Subcutaneous abdominal adipose tissue (tissue), 5 donors: ENCODE data around the gene RHBDD3.
A peak's percentile ranks its signal among the peaks of the same experiment; 100 is the strongest.

Source experiments
- H3K27ac ChIP-seq: one replicate; pipeline ENCODE4 v1.7.0; 2013; ENCODE audit warnings: low read depth, mild to moderate bottlenecking, inconsistent platforms, low read length, moderate library complexity
- H3K27me3 ChIP-seq, 5 donors: one replicate each; pipeline ENCODE4 v1.7.0; 2013; ENCODE audit warnings: low read length in 5 of 5, inconsistent platforms in 1 of 5; ENCODE audit not compliant: control insufficient read depth in 5 of 5, insufficient read depth in 4 of 5
- H3K36me3 ChIP-seq, 5 donors: one replicate each; pipeline ENCODE4 v1.7.0; 2013; ENCODE audit warnings: low read length in 5 of 5; ENCODE audit not compliant: control insufficient read depth in 5 of 5, insufficient read depth in 5 of 5
- H3K4me1 ChIP-seq, 5 donors: one replicate each; pipeline ENCODE4 v1.7.0; 2013; ENCODE audit warnings: low read length in 5 of 5, mild to moderate bottlenecking in 3 of 5, moderate library complexity in 1 of 5; ENCODE audit not compliant: control insufficient read depth in 5 of 5, insufficient read depth in 5 of 5
- H3K4me3 ChIP-seq, 5 donors: one replicate each; pipeline ENCODE4 v1.7.0; 2013; ENCODE audit warnings: low read length in 5 of 5, low read depth in 1 of 5
- H3K9ac ChIP-seq, 5 donors: one replicate each; pipeline ENCODE4 v1.7.0; 2013; ENCODE audit warnings: low read length in 5 of 5, mild to moderate bottlenecking in 4 of 5, moderate library complexity in 3 of 5
- H3K9me3 ChIP-seq, 5 donors: one replicate each; pipeline ENCODE4 v1.7.0; 2013; ENCODE audit warnings: low read length in 5 of 5; ENCODE audit not compliant: control insufficient read depth in 5 of 5
- donor health status: healthy.
- donor health status: healthy.
- donor health status: healthy.
- donor health status: healthy.
- donor health status: healthy.

RHBDD3 gene

GRCh38 chr22:29267858-29268510 lies at the start of gene RHBDD3, which contains the start of gene EWSR1:
Gene RHBDD3, minus strand, starts transcription at chr22:29267981. Its CDS starts 2,355 bp downstream, at chr22:29265626.
Gene EWSR1, plus strand, starts transcription at chr22:29268268. Its CDS starts 69 bp downstream, at chr22:29268337.
- peaks cover 12 to 35% (median 25%) of the 10 kb centered on the region in 5 donors for H3K36me3 ChIP-seq
- peak within 1 kb of the TSS; percentile 76 to 100 (median 99) for H3K9ac ChIP-seq
- no peaks in the 10 kb centered on the region for H3K9me3 ChIP-seq
- H3K27ac ChIP-seq: peak within 1 kb of the TSS; percentile 99
- H3K27me3 ChIP-seq: no peaks in the 10 kb centered on the region
- H3K4me3 ChIP-seq: peak within 1 kb of the TSS; percentile 71 to 97 (median 90)
- peaks cover 19 to 63% (median 58%) of the 10 kb centered on the region in 5 donors for H3K4me1 ChIP-seq

DNA sequence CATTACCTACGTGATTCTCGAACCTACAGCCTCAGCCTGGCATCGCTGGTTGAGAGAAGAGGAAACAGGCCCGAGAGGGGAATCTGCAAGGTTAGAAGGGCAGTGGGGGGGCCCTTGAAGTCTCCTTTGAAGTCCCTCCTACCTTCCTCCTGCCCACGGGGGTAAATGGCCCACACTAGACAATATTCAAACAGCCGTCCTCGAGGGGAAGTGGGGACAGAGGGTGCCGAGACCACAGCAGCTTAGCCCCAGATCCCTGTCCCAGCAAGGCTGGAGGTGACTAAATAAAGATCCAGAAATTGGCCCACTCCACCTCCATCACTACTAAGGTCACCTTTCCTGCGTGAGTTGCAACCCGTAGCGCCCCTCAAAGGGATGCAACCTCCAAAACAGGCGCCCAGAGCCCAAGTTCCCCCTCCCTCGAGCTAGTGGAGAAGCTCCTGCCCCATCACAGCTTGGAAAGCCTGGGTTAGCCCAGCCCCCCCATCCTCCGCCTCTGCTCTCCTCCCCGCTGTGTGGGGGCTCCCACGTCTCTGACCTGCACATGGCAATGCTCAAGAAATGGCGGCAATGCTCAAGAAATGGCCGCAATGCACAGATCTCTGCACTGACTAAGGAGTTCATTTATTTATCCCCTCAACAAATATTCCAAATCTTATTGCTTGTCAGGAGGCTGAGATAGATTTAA lies 48.5 kb upstream of the RHBDD3 start:
- H3K4me1 ChIP-seq: peaks cover 0 to 42% (median 28%) of the 10 kb centered on the region in 5 donors
- H3K9ac ChIP-seq: no peak overlapping the region
- peaks cover 13 to 24% (median 22%) of the 10 kb centered on the region in 5 donors for H3K27me3 ChIP-seq
- peaks cover 0 to 5% (median 0%) of the 10 kb centered on the region in 5 donors for H3K36me3 ChIP-seq
- H3K4me3 ChIP-seq: no peak overlapping the region
- no peak overlapping the region for H3K27ac ChIP-seq
- H3K9me3 ChIP-seq: no peaks in the 10 kb centered on the region

DNA sequence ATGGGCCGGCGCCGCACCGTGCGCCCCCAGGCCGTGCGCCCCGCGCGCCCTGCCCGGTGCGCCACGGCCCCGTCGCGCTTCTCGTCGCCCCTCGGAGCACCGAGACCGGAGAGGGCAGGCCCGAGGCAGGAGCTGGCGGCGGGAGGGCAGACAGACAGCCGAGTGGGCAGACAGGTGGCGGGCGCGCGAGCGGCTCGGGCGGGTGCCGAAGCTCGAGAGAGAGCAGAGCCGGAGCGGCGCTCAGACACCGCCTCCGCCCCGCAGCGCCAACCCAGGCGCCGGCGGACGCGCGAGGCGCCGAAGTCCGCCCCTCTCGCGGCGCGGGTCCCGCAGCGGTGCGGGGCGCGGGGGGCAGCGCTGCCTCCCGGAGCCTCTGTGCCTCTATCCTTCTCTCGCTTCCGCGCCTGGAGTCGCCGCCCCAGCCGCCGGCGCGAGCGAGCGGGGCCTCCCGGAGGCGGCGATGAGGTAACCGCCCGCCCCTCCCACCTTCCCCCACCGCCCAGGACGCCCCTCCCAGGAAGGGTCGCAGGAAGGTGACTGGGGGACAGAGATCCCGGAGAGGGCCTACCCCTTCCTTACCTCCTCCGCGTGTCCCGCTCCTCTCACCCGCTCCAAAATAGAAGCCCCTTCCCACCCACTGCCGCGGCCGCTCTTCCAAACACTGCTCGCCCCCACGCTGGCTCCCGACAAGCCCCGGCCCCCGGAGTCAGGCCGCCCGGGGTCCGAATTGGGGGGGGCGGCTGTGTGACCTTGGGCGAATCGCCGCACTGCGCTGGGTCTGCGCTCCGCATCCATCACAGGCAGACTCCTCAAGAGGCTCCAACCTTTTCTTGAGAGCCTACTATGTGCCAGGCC lies 47.7 kb upstream of the RHBDD3 start, which contains the start of gene RASL10A:
Gene RASL10A, minus strand, starts transcription at position 412 of the 855 bp plus-strand sequence. CDS start 451 bp downstream, outside the sequence.
- H3K4me1 ChIP-seq: peaks cover 3 to 49% (median 35%) of the 10 kb centered on the region in 5 donors
- no peaks in the 10 kb centered on the region for H3K9me3 ChIP-seq
- no peak within 1 kb of the TSS for H3K9ac ChIP-seq
- H3K27ac ChIP-seq: no peak within 1 kb of the TSS
- H3K4me3 ChIP-seq: peak within 1 kb of the TSS in 3 of 5 donors; percentile 45 to 53 (median 53)
- H3K27me3 ChIP-seq: peaks cover 13 to 27% (median 22%) of the 10 kb centered on the region in 5 donors
- peaks cover 0 to 5% (median 0%) of the 10 kb centered on the region in 5 donors for H3K36me3 ChIP-seq

DNA sequence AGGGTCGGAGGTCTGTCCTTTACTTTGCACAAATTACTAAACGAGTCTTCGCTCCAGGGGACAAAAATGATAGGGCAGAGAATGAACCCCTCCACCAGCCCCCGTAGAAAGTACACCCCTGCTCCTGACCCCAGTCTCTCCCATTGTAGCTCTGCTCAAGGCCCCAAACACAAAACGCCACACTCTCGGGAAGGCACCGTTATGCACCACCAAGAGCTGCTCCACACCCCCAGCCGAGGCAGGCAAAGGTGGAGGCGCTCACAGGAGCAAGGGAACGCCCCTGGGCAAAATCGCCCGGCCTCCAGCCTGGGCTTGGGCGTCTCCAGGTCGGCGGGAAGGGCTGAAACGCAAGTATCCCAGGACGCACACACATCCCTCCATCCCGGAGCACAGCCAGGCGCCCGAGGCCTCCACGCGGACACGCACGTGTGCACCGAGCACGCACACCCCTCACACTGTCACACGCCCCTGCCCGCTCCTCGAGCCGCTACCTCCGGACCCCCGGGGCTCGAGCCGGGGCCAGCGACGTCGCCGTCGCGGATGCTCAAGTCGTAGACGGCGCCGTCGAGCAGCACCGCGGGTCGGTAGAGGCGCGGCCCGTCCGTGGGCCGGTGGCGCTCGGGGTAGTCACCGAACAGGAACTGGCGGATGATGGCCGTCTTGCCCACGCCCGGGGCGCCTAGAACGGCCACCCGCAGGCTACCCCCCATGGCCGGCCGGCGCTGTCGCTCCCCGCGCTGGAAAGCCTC lies 46.9 kb upstream of the RHBDD3 start:
- Histone ChIP-seq H3K27ac (no peak overlapping the region), H3K4me1 (peaks cover 7 to 56% (median 41%) of the 10 kb centered on the region in 5 donors), H3K4me3 (peak overlapping the region in 3 of 5 donors; percentile 45 to 53 (median 53)), H3K9me3 (no peaks in the 10 kb centered on the region), H3K36me3 (peaks cover 0 to 5% (median 0%) of the 10 kb centered on the region in 5 donors), H3K9ac (no peak overlapping the region), H3K27me3 (peaks cover 13 to 27% (median 22%) of the 10 kb centered on the region in 5 donors)

GRCh38 chr22:29313576-29314466 lies 46.0 kb upstream of the RHBDD3 start:
- H3K36me3 ChIP-seq: peaks cover 0 to 5% (median 0%) of the 10 kb centered on the region in 5 donors
- H3K4me3 ChIP-seq: peak overlapping the region in 1 of 5 donors; percentile 15
- no peak overlapping the region for H3K9ac ChIP-seq
- H3K27ac ChIP-seq: no peak overlapping the region
- peaks cover 13 to 27% (median 22%) of the 10 kb centered on the region in 5 donors for H3K27me3 ChIP-seq
- H3K4me1 ChIP-seq: peaks cover 10 to 65% (median 50%) of the 10 kb centered on the region in 5 donors
- H3K9me3 ChIP-seq: no peaks in the 10 kb centered on the region

- no peak overlapping the region for H3K27ac ChIP-seq
- H3K4me1 ChIP-seq: peaks cover 13 to 72% (median 57%) of the 10 kb centered on the region in 5 donors
- H3K27me3 ChIP-seq: peaks cover 13 to 27% (median 22%) of the 10 kb centered on the region in 5 donors
- H3K4me3 ChIP-seq: peak overlapping the region in 1 of 5 donors; percentile 15
- H3K9ac ChIP-seq: no peak overlapping the region
- no peaks in the 10 kb centered on the region for H3K9me3 ChIP-seq
- peaks cover 0 to 5% (median 0%) of the 10 kb centered on the region in 5 donors for H3K36me3 ChIP-seq
Measured at GRCh38 chr22:29313126-29313575, 45.4 kb upstream of the RHBDD3 start.

DNA sequence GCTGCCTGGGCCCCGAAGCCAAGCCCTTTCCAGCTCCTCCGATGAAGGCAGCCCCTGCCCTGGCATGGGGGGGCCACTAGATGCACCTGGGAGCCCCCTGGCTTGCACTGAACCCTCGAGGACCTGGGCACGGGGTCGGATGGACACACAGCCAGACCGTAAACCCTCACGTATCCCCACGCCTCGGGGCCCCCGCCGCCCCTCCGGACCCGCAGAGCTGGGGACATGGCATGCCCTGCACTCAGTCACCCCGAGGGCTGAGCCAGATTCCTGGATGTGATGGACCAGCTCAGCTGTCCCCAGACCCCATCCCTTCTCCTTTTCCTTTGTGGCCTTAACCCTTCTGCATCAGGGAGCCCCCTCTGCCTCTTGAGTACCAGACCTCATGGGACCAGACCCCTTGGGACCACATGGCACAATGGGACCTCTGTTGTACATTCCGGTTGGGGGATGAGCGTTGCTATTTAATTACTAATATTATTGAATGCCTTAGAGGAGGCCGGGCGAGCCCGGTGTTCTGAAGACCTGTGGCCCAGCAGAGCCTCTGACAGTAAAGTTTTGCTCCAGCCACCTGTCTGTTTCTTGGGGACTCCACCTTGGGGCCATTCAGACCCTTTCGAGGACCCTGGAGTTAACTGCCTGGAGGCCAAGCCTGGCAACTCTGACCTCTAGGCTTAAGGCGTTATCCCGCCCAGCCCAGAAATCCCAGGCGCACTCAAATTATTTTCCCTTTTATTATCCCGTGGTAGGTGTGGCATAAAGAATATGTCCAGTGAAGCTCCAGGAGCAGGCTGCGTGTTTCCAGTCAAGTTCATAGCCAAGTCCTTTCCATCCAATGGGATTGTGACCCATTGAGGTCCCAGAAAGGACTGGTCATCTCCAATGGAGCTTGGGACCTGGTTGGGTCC lies 44.7 kb upstream of the RHBDD3 start:
- H3K9ac ChIP-seq: no peak overlapping the region
- no peak overlapping the region for H3K27ac ChIP-seq
- H3K36me3 ChIP-seq: peaks cover 0 to 5% (median 0%) of the 10 kb centered on the region in 5 donors
- peaks cover 15 to 79% (median 64%) of the 10 kb centered on the region in 5 donors for H3K4me1 ChIP-seq
- H3K9me3 ChIP-seq: no peaks in the 10 kb centered on the region
- peaks cover 13 to 27% (median 22%) of the 10 kb centered on the region in 5 donors for H3K27me3 ChIP-seq
- no peak overlapping the region for H3K4me3 ChIP-seq
